Ammon's horn (tissue), 1 donor: ENCODE data around the gene EFNA3.

ENCODE experiments used
- DNase-seq: peaks from one replicate; pipeline ENCODE4 v3.0.0-alpha.2; 2016; ENCODE audit warnings: low spot score

Gene EFNA3

DNA sequence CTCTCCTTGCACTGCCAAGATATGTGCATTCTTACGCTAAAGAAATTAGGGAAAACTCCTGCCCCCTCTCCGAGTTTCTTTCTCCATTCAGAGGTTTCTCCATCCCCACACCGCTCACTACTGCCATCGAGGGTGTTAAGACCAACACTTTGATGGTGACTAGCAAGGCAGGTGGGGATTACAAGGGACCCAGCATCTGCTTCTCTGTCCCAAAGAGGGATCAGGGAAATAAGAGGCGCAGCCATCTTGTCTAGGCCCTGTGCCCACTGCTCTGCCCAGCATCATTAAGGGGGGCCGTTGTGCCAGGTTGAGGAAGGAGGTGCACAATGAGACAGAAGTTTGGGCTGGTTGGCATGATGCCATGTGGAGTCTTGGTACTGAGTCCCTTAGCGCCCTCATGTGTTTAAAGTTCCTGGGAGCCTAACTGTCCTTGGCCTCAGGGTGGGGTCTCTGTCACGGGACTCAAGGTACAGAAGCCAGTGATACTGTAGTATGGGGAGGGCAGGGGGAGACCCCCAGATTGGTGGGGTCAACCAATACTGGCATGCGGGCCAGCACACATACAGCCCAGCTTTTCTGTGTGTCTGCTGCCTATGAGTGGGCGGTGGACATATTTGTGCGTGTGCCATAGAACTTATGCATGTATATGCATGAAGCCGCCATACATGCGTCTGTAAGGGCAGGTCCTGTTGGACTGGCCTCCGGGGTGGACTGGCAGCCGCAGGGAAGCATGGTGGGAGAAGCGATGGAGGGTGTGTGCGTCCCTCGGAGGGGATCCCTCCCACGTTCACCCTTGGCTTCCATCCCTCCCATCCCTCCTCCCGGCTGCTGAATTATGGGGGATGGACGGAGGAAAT is 5.5 kb downstream of the EFNA3 start:
- DNase-seq: peak; percentile 66

DNA sequence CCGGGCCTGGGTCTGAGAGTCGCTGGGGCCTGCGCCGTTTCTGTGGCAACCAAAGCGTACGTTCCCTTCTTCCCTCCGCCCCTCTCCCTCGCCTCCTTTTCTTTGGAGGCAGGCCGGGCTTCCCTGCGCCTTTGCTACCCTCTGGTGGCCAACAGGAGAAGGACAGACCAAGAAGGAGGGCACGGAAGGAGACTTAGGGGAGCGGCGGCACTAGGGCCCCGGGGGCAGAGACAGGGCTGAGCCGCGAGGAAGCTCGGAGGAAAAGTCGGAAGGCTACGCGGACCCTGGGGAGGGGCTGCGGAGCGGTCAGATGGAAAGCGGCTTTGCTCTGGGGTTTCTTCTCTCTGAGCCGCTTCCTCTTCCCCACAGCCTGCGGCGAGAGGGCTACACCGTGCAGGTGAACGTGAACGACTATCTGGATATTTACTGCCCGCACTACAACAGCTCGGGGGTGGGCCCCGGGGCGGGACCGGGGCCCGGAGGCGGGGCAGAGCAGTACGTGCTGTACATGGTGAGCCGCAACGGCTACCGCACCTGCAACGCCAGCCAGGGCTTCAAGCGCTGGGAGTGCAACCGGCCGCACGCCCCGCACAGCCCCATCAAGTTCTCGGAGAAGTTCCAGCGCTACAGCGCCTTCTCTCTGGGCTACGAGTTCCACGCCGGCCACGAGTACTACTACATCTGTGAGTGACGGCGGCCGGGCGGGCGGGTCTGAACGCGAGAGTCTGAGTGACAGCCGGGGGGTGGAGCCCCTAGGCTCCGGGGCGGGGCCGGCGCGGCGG is 6.3 kb downstream of the EFNA3 start:
- DNase-seq: peak; percentile 97

DNA sequence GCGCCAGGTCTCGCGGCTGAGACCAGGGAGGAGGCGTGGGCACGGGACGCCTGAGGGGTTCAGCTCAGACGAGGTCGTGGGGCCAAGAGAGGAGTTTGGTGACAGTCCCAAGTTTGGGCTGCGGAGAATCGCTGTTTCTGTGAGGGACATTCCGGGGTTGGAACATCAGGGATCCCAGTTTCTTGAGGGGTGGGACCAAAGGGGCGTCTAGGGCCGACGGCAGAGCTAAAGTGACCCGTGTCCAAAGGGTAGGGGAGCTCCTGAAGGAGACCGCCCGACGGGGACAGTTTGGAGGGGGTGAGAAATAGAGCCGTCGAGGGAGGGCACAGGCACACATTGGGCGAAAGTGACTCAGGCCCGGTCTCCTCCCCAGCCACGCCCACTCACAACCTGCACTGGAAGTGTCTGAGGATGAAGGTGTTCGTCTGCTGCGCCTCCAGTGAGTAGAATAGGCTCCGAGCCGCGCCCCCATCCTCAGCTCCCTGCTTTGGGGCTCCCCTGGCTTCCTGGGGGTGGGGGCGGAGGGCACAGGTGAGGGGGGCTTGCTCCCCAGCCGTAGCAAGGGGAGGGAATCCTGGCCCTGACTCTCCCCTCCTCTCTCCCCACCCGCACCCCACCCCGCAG is 7.0 kb downstream of the EFNA3 start:
- DNase-seq: no peak

DNA sequence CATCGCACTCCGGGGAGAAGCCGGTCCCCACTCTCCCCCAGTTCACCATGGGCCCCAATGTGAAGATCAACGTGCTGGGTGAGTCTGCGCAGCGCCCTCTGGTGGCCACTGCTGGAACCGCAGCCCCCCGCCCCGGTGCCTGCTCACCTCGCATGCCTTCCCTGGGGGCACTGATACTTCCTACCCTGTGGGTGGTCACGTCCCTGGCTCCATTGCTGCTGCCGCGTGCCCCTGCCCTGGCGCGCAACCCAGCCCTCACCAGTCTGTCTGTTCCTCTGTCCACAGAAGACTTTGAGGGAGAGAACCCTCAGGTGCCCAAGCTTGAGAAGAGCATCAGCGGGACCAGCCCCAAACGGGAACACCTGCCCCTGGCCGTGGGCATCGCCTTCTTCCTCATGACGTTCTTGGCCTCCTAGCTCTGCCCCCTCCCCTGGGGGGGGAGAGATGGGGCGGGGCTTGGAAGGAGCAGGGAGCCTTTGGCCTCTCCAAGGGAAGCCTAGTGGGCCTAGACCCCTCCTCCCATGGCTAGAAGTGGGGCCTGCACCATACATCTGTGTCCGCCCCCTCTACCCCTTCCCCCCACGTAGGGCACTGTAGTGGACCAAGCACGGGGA is 7.6 kb downstream of the EFNA3 start:
- DNase-seq: peak; percentile 72

DNA sequence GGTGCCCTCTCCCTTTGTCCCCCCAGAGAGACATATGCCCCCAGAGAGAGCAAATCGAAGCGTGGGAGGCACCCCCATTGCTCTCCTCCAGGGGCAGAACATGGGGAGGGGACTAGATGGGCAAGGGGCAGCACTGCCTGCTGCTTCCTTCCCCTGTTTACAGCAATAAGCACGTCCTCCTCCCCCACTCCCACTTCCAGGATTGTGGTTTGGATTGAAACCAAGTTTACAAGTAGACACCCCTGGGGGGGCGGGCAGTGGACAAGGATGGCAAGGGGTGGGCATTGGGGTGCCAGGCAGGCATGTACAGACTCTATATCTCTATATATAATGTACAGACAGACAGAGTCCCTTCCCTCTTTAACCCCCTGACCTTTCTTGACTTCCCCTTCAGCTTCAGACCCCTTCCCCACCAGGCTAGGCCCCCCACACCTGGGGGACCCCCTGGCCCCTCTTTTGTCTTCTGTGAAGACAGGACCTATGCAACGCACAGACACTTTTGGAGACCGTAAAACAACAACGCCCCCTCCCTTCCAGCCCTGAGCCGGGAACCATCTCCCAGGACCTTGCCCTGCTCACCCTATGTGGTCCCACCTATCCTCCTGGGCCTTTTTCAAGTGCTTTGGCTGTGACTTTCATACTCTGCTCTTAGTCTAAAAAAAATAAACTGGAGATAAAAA is 8.4 kb downstream of the EFNA3 start:
- DNase-seq: no peak

DNA sequence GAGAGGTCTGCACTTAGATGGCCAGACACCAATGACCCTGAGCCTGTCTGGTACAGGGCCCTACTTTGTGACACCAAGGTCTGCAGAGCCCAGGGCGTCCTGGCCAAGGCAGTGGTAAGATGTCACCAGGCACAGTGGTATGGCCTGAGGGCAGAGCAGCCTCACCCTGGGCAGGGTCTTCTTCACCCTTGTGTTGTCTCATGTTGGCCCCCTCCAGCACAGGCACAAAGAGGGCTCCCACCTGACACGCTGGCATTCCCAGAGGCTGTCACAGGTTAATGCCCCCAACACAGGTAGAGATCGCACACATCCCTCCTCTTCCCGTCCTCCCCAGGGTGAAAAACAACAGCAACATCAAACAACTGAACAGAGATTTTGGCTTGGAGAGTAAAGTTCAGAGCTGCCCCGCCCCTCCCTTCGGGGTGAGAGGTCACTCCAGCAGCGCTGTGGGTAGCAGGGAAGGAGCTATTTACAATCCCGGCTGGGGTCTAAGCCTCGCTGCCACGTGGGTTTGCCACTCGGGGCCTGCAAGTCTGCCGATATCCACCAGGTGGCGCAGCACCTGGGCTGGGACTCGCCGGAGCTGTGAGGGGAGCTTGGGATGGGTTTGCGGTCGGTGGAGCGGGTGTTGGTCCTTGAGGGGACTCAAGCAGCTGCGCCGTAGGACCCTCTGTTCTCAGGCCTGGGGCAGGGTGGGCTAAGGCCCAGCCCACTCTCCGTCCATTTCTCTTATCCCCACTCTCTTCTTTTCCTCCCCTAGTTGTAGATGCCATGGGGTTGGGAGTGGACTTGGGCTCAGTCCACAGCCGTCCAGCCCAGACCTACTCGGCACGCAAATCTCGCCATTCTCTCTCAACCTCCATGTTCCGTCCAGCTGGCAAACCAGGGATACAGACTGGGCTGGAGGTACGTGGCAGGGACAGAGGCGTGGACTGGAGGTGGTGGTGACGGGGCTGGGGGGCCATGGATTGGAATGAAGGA is 12.7 kb downstream of the EFNA3 start:
- DNase-seq: peak; percentile 79

DNA sequence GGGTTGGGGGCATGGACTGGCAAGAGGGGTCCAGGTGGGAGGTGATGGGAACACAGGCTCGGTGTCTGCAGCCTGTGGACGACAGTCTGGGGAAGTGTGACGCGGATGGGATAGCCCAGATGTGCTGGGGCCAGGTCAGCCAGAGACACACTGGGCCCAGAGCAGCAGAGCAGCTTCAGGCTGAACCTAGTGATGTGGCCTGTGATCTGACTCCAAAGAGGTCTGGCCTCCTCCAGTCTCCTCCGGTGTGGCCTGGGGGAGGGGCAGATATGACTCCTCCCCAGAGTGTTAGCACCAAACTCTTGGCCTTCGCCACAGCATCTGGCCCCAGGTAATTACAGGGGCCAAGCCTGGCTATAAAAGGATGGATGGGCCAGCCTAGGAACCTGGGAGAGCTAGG is 13.5 kb downstream of the EFNA3 start:
- no peak for DNase-seq

DNA sequence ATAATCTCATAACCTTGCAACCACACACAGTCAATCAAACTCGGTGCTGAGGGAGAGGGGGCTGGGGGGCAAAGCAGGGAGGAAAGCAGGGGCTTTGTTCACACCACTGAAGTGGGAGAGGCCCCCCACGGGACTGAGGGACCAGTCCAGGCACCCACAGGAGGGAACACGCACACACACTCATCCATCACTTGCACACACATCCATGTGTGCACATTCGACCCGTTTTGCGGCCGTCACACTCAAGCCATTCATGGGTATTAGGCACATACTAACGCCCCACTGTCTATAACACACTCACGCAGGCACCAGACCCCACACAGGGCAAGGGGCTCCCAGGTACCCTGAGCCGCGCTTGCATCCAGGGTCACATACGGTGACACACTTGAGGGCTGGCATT is 14.0 kb downstream of the EFNA3 start:
- DNase-seq: no peak

DNA sequence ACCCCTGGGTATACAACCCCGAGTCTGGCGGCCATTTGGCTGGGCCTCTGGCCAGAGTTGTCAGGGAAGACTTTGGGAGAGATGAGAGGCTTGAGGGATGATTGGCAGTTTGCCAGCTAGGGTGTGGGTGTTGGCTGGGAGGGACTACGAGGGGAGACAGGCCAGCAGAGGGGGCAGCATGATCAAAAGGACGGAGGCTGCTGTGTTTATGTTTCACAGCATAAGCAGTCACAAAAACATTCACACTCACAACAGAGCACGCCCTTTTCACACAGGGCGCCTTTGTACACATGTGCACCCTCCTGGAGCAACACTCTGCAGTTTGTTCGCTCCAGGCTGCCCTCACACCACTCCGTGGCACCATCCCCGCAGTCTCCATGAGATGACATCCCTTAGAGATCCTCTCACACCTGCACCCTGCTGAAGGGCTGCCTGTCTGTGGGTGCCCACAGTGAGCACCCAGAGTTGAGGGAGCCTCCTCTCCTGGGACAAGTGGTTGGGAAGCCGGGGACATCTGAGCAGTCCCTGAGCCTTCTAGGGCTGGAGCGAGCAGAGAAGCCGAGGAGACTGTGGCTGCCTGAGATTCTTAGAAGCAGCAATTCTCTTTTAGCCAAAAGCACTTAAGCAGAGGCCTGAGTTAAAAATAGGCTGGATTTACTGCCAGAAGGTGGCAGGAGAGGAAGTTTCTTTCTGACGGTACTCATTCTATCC is 15.4 kb downstream of the EFNA3 start:
- peak; percentile 78 for DNase-seq

DNA sequence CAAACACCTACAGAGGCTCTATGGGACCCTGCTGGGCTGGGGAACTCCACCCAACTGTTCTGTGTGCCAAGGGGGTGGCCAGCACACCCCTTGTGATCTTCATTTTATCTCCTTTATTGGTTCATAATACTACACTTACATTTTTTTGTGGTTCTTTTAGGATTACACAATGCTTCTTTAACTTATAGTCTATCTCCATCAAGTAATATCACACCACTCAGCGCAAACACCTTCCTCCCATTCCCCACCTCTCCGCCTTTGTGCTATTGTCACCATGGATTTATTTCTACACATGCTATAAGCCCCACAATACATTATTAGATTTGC is 15.9 kb downstream of the EFNA3 start:
- DNase-seq: no peak

DNA sequence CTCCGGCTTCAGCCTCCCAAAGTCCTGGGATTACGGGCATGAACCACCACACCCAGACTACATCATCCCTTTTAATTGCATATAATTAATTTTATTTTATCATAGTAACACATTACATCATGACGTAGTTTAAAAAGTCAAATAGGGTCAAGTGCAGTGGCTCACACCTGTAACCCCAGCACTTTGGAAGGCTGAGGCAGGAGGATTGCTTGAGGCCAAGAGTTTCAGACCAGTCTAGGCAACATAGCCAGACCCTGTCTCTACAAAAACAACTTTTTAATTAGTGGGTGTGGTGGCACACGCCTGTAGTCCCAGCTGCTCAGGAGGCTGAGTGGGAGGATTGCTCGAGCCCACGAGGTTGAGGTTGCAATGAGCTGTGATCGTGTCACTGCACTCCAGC is 20.7 kb downstream of the EFNA3 start:
- DNase-seq: no peak

DNA sequence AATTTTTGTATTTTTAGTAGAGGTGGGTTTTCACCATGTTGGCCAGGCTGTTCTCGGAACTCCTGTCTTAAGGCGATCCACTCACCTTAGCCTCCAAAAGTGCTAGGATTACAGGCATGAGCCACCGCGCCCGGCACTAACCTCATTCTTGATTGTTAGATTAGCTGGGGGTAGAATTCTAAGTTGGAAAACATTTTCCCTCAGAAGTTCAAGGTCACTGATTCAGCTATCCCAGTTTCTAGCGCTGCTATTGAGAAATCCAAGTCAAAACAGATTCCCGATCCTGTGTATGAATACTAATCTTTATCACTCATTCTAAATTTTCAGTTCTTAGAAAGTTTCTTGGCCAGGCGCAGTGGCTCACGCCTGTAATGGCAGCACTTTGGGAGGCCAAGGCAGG is 24.7 kb downstream of the EFNA3 start:
- no peak for DNase-seq

DNA sequence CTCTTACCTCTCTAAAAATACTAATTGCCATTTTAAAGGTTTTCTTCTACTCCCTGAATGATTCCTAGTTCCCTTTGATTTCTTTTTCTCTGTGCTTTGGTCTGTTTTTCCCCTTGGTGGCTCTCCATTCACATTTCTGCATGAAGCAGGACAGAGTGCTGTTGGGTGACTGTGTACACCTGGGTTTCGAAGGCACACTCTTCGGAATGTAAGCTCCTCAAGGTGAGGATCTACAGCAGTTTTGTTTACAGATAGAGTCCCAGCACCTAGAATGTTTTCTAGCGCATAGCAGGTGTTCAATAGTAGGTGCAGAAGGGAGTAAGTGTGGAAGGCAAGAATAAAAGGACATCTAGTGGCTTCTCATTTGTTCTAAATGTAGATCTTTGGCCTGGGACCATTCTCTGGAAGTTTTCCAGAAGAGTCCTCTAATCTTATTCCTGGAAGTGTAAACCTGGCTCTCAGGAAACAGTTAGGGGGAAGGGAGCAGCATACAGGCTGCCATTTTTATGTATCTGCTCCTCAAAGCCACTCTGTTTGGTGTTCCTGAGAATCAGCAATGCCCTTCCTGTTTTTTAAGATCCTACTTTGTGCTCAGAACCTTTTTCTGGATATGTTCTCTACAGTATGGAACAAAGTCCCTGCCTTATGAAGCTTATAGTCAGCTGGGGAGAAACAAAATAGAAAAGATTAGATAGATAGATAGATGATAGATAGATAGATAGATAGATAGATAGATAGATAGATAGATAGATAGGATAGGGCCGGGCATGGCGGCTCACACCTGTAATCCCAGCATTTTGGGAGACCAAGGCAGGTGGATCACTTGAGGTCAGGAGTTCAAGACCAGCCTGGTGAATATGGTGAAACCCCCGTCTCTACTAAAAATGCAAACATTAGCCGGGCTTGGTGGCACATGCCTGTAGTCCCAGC is 26.2 kb downstream of the EFNA3 start:
- DNase-seq: no peak

DNA sequence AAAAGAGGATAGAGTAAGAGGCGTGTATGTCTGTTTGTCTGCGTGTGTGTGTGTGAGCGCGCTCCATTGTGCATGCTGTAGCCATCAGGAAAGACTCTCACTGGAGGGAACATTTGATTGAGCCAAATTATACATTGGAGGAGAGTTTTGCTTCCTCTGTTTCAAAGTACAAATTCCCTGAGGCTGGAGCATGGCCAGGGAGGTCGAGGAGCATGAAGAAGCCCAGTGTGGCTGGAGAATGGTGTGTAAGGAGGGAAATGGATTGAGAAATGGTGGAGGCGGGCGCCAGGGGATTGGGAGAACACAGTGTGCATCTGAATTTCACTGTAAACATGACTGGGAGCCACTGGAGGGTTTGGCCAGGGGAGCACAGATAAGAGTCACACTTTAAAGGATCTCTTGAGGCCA is 27.0 kb downstream of the EFNA3 start:
- no peak for DNase-seq

DNA sequence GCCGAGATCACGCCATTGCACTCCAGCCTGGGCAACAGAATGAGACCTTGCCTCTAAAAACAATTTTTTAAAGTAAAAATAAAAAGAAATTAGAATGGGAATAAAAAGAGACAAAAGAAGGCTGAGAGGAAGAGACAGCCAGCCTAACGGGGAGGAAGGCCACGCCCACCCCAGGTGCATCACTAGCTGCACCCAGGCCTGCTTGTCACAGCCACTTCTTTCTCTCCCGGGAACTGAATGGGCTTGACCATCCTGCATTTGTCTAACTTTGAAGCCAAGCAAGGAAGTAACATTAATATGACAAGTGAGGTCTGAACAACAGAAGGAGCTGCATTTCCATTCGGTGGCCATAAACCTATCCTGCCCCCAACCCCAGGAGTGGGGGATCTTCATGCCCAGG is 28.2 kb downstream of the EFNA3 start:
- no peak for DNase-seq

DNA sequence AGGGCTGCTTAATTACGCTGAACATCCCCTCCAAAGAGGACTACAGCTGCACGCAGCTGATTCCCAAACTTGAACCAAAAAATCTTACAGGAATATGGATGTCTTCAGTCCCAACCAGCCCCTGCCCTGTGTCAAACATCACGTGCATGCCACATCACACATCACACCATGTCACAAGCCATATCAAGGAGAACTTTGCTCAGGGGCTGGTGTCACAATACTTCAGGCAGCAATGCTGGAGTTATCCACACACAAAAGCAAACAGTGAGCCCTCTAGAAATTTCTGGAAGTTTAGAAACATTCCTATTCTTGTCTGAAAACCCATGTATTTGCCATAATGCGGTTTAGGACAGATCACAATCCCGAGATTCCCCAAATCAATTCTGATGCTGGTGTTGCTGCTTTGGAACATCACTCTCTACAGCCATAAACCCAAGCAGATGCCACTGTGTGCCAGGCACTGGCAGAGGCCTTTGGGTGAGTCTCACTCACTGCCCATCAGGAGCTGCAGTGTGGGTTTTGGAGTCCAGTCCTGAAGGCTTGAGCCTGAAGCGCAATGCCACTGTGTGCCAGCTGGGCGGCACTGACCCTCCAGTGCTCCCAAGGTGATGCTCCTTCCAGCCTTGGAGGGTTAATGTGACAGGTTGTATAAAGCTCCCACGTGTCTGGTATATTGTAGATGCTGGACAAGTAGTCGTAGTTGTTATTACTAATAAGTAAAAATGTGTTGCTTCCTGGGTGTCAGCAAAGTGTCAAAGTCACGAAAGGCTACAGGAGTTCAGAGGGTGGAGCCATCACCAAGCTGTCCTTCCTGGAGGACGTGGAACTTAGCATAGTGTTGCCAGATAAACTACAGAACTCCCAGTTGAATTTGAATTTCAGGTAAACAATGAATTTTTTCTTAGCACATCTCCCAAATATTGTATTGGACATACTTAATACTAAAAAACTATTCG is 28.9 kb downstream of the EFNA3 start:
- DNase-seq: no peak

DNA sequence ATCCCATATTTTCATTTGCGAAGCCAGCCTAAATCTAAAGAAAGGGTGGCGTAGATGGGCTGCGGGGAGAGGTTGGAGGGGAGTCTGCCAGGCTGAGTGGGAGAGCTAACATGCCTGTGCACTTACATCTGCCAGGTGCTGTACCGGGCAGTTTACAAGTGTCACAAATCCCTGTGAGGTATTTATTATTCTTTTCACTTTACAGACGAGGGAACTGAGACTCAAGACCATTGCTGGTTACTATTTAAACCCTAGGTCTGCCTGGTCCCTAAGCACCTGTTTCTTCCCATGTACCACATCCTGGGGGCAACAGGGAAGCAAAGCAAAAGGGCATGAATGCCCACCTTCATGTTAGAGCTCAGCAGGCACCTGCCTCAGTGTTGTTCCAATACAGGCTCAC is 29.7 kb downstream of the EFNA3 start:
- DNase-seq: no peak

DNA sequence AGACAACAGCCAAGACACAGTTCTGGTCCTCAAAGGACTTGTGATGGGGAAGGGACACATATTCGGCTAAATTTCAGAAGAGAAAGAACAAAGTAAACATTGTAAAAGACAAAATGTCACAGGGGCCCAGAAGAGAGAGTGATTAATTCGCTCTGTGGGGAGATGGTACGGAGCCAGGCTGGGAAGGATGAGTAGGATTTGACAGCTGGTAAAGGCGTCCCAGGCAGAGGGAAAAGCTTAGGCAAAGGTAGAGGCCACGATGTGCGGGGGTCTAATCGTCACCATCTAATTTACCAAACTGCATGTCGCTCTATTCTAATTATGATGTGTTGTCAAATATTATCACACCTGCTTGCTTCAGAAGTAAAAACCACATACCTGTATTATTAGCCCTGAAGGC is 31.7 kb downstream of the EFNA3 start:
- DNase-seq: peak; percentile 48
